PFSK-1 (cell line): Measurements from ENCODE around the gene DNAH8.

ENCODE experiments used
- FOXP2 ChIP-seq: optimal IDR thresholded peaks from 2 replicates; pipeline ENCODE3; 2011; ENCODE audit warnings: borderline replicate concordance, control low read depth, inconsistent platforms; ENCODE audit not compliant: insufficient read depth; ENCODE audit errors: extremely low read length, extremely low read depth
- POLR2AphosphoS5 ChIP-seq: IDR thresholded peaks from 2 replicates; pipeline ENCODE4 v1.6.1; 2012; ENCODE audit warnings: low read depth, mild to moderate bottlenecking, control low read depth, low read length, moderate library complexity
- REST ChIP-seq, 2 experiments: IDR thresholded peaks; 2 replicates each; pipeline versions ENCODE4 v1.6.1 to v1.8.0; 2011 to 2012; ENCODE audit warnings: low read depth in 2 of 2, low read length in 2 of 2, control low read depth in 1 of 2, inconsistent platforms in 1 of 2, mild to moderate bottlenecking in 1 of 2, moderate library complexity in 1 of 2; ENCODE audit not compliant: insufficient read depth in 1 of 2
- SIN3A ChIP-seq: IDR thresholded peaks from 2 replicates; pipeline ENCODE4 v1.6.1; 2012; ENCODE audit warnings: mild to moderate bottlenecking, low read length, moderate library complexity, borderline replicate concordance; ENCODE audit not compliant: insufficient read depth
- TAF1 ChIP-seq: IDR thresholded peaks from 2 replicates; pipeline ENCODE4 v1.6.1; 2012; ENCODE audit warnings: low read length, control low read depth, borderline replicate concordance; ENCODE audit not compliant: insufficient read depth

The DNAH8 gene

GRCh38 chr6:38827024-38827423 lies 111.9 kb downstream of the DNAH8 start:
- no peak for TF ChIP-seq REST (IDR thresholded peaks at IDR 0.05; ENCODE audit: insufficient read depth in 1 of 2, low read depth in 2 of 2, low read length in 2 of 2)
- TF ChIP-seq FOXP2, result no peak

GRCh38 chr6:38831865-38832264 lies 116.8 kb downstream of the DNAH8 start:
- no peak for TF ChIP-seq FOXP2
- no peak for TF ChIP-seq POLR2AphosphoS5
- no peak for TF ChIP-seq REST (IDR thresholded peaks at IDR 0.05; ENCODE audit: insufficient read depth in 1 of 2, low read depth in 2 of 2, low read length in 2 of 2)
- no peak for TF ChIP-seq SIN3A
- no peak for TF ChIP-seq TAF1

GRCh38 chr6:38833320-38833719 lies 118.2 kb downstream of the DNAH8 start:
- TF ChIP-seq TAF1 (no peak), FOXP2 (no peak), REST (IDR thresholded peaks at IDR 0.05; ENCODE audit: insufficient read depth in 1 of 2, low read depth in 2 of 2, low read length in 2 of 2) (no peak), SIN3A (no peak), POLR2AphosphoS5 (no peak)

- TF ChIP-seq SIN3A, result no peak
- TF ChIP-seq REST (IDR thresholded peaks at IDR 0.05; ENCODE audit: insufficient read depth in 1 of 2, low read depth in 2 of 2, low read length in 2 of 2), result no peak
- no peak for TF ChIP-seq FOXP2
- no peak for TF ChIP-seq TAF1
- TF ChIP-seq POLR2AphosphoS5, result no peak
Observed at GRCh38 chr6:38836585-38836984, 121.5 kb downstream of the DNAH8 start.

- no peak for TF ChIP-seq SIN3A
- TF ChIP-seq TAF1, result no peak
- TF ChIP-seq FOXP2, result no peak
- no peak for TF ChIP-seq REST (IDR thresholded peaks at IDR 0.05; ENCODE audit: insufficient read depth in 1 of 2, low read depth in 2 of 2, low read length in 2 of 2)
Observed at GRCh38 chr6:38837101-38837500, 122.0 kb downstream of the DNAH8 start.
